H9 (cell line): ENCODE measurements around the gene OPRD1. TPM values are rescaled to one million over a fixed set of nuclear protein-coding genes. Genes with fewer than 3 reads are reported as not detected.

ENCODE experiments used
- DNase-seq: peaks from one replicate; pipeline ENCODE4 v3.0.0-alpha.2; 2017
- H2AFZ ChIP-seq: one replicate; pipeline ENCODE4 v1.6.1; 2013; ENCODE audit warnings: mild to moderate bottlenecking, low read length, control low read depth, moderate library complexity
- H2AK5ac ChIP-seq: 2 replicates; pipeline ENCODE4 v1.6.1; 2013; ENCODE audit warnings: low read length, control low read depth, mixed read lengths; ENCODE audit not compliant: insufficient read length
- H2BK120ac ChIP-seq: one replicate; pipeline ENCODE4 v1.6.1; 2013; ENCODE audit warnings: low read depth, mild to moderate bottlenecking, low read length, control low read depth, inconsistent platforms; ENCODE audit not compliant: poor library complexity, severe bottlenecking
- H2BK12ac ChIP-seq: 2 replicates; pipeline ENCODE4 v1.6.1; 2013; ENCODE audit warnings: low read length, control low read depth, mixed read lengths, low read depth; ENCODE audit not compliant: insufficient read length
- H2BK15ac ChIP-seq: 2 replicates; pipeline ENCODE4 v1.6.1; 2013; ENCODE audit warnings: low read depth, low read length, control low read depth
- H2BK20ac ChIP-seq: one replicate; pipeline ENCODE4 v1.6.1; 2013; ENCODE audit warnings: low read depth, mild to moderate bottlenecking, low read length, control low read depth, inconsistent platforms; ENCODE audit not compliant: poor library complexity, severe bottlenecking
- H2BK5ac ChIP-seq: 2 replicates; pipeline ENCODE4 v1.6.1; 2013; ENCODE audit warnings: low read length, control low read depth, mixed read lengths; ENCODE audit not compliant: insufficient read length
- H3K14ac ChIP-seq: 2 replicates; pipeline ENCODE4 v1.6.1; 2013; ENCODE audit warnings: low read length, control low read depth; ENCODE audit not compliant: insufficient read depth
- H3K18ac ChIP-seq: 2 replicates; pipeline ENCODE4 v1.6.1; 2013; ENCODE audit warnings: low read depth, mild to moderate bottlenecking, mixed read lengths, low read length, control low read depth; ENCODE audit not compliant: insufficient read length
- H3K23ac ChIP-seq: 2 replicates; pipeline ENCODE4 v1.6.1; 2013; ENCODE audit warnings: low read length, control low read depth, mixed read lengths, low read depth; ENCODE audit not compliant: insufficient read length
- H3K23me2 ChIP-seq: 2 replicates; pipeline ENCODE4 v1.6.1; 2013; ENCODE audit warnings: low read depth, mild to moderate bottlenecking, mixed read lengths, low read length, control low read depth; ENCODE audit not compliant: insufficient read length, poor library complexity, severe bottlenecking
- H3K27ac ChIP-seq: 2 replicates; pipeline ENCODE4 v1.5.1; 2013; ENCODE audit warnings: low read length, control low read depth, mixed read lengths, low read depth; ENCODE audit not compliant: insufficient read length
- H3K27me3 ChIP-seq: 2 replicates; pipeline ENCODE4 v1.6.1; 2013; ENCODE audit warnings: low read length, control low read depth, inconsistent platforms; ENCODE audit not compliant: insufficient read depth
- H3K4ac ChIP-seq: 2 replicates; pipeline ENCODE4 v1.6.1; 2013; ENCODE audit warnings: low read depth, mild to moderate bottlenecking, control low read depth, inconsistent platforms, low read length, moderate library complexity
- H3K4me1 ChIP-seq: 2 replicates; pipeline ENCODE4 v1.6.1; 2013; ENCODE audit warnings: low read length, control low read depth, inconsistent platforms; ENCODE audit not compliant: insufficient read depth
- H3K4me2 ChIP-seq: 2 replicates; pipeline ENCODE4 v1.6.1; 2013; ENCODE audit warnings: low read length, control low read depth, mixed read lengths; ENCODE audit not compliant: insufficient read length, insufficient read depth
- H3K56ac ChIP-seq: 2 replicates; pipeline ENCODE4 v1.6.1; 2013; ENCODE audit warnings: low read depth, mild to moderate bottlenecking, mixed read lengths, low read length, control low read depth; ENCODE audit not compliant: insufficient read length
- H3K79me1 ChIP-seq: 2 replicates; pipeline ENCODE4 v1.6.1; 2013; ENCODE audit warnings: low read depth, mild to moderate bottlenecking, moderate library complexity, low read length, control low read depth, inconsistent platforms; ENCODE audit not compliant: insufficient read depth, poor library complexity, severe bottlenecking
- H3K79me2 ChIP-seq: 2 replicates; pipeline ENCODE4 v1.6.1; 2013; ENCODE audit warnings: low read length, control low read depth, inconsistent platforms; ENCODE audit not compliant: insufficient read depth
- H3K9ac ChIP-seq: 2 replicates; pipeline ENCODE4 v1.6.1; 2013; ENCODE audit warnings: low read length, control low read depth, mixed read lengths; ENCODE audit not compliant: insufficient read length; ENCODE audit errors: extremely low read depth
- H3K9me3 ChIP-seq: one replicate; pipeline ENCODE4 v1.6.1; 2013; ENCODE audit warnings: low read depth, low read length, inconsistent platforms; ENCODE audit not compliant: control insufficient read depth
- H3T11ph ChIP-seq: one replicate; pipeline ENCODE4 v1.6.1; 2013; ENCODE audit warnings: mild to moderate bottlenecking, low read length, control low read depth, inconsistent platforms
- H4K20me1 ChIP-seq: one replicate; pipeline ENCODE4 v1.6.1; 2013; ENCODE audit not compliant: control insufficient read depth, insufficient read length, insufficient read depth
- H4K5ac ChIP-seq: 2 replicates; pipeline ENCODE4 v1.6.1; 2013; ENCODE audit warnings: low read depth, mild to moderate bottlenecking, mixed read lengths, low read length, control low read depth; ENCODE audit not compliant: insufficient read length
- H4K8ac ChIP-seq: replicated peaks from 2 replicates; pipeline ENCODE4 v1.6.1; 2013; ENCODE audit warnings: low read length, control low read depth, mixed read lengths, low read depth; ENCODE audit not compliant: insufficient read length
- H4K91ac ChIP-seq: 2 replicates; pipeline ENCODE4 v1.6.1; 2013; ENCODE audit warnings: low read depth, mild to moderate bottlenecking, moderate library complexity, mixed read lengths, low read length, control low read depth; ENCODE audit not compliant: insufficient read length
- H3K27ac Mint-ChIP-seq, 3 experiments: 2 replicates in 2 of 3; 3 replicates in 1 of 3; pipeline ENCODE4 v1.8.0; 2020 to 2021; ENCODE audit warnings: mixed read lengths in 3 of 3, mild to moderate bottlenecking in 1 of 3, moderate library complexity in 1 of 3
- H3K27me3 Mint-ChIP-seq: 2 replicates; pipeline ENCODE4 v1.8.0; 2021; ENCODE audit warnings: low read depth, mild to moderate bottlenecking, moderate library complexity, mixed read lengths
- H3K36me3 Mint-ChIP-seq, 3 experiments: 2 replicates in 2 of 3; 3 replicates in 1 of 3; pipeline ENCODE4 v1.8.0; 2020 to 2021; ENCODE audit warnings: low read depth in 3 of 3, mixed read lengths in 3 of 3; ENCODE audit not compliant: insufficient read depth in 1 of 3
- H3K4me1 Mint-ChIP-seq, 2 experiments: 2 replicates each; pipeline ENCODE4 v1.8.0; 2020; ENCODE audit warnings: mixed read lengths in 2 of 2
- H3K4me3 Mint-ChIP-seq, 2 experiments: 2 replicates in 1 of 2; 3 replicates in 1 of 2; pipeline ENCODE4 v1.8.0; 2020 to 2021; ENCODE audit warnings: mild to moderate bottlenecking in 2 of 2, mixed read lengths in 2 of 2, moderate library complexity in 1 of 2
- H3K9me3 Mint-ChIP-seq, 2 experiments: 2 replicates in 1 of 2; 3 replicates in 1 of 2; pipeline ENCODE4 v1.8.0; 2020; ENCODE audit warnings: mild to moderate bottlenecking in 2 of 2, mixed read lengths in 2 of 2, moderate library complexity in 1 of 2
- CTCF ChIP-seq: fragments of 200-600 bp; sonication (generic); conservative IDR thresholded peaks from 3 replicates; pipeline ENCODE4 v1.8.0; 2021; ENCODE audit warnings: antibody characterized with exemption, mild to moderate bottlenecking
- WGBS: extraction: QIAGEN DNeasy Blood & Tissue Kit; methylation state at CpG from one replicate; pipeline ENCODE4 v1.1.7; 2013; ENCODE audit warnings: missing lambda C conversion rate, low lambda C conversion rate, mixed read lengths; ENCODE audit not compliant: insufficient read length; ENCODE audit errors: extremely low coverage; 5-methylcytosine and 5-hydroxymethylcytosine counted together
- total RNA-seq: library from RNA; stranded (reverse); gene quantifications from 2 replicates; pipeline ENCODE4 v1.2.1, GENCODE V29; 2021

OPRD1 gene
- total RNA-seq, 1 experiment from 2014 or later = 1.8 TPM

GRCh38 chr1:28833381-28833780, 21.4 kb downstream of the OPRD1 start:
- H4K5ac ChIP-seq = no peak overlapping the region
- H3K4me1 ChIP-seq = no peaks in the 10 kb centered on the region
- H2BK15ac ChIP-seq = no peak overlapping the region
- no peak overlapping the region for H3K27ac ChIP-seq
- H3K9me3 Mint-ChIP-seq = peaks cover 0 to 3% of the 10 kb centered on the region in 2 experiments; a peak in 1 of 5 replicates
- H3K14ac ChIP-seq = no peak overlapping the region
- DNase-seq = no peak
- H3K4ac ChIP-seq = no peak overlapping the region
- no peaks in the 10 kb centered on the region for H3K27me3 ChIP-seq
- H3K79me2 ChIP-seq = no peaks in the 10 kb centered on the region
- no peak overlapping the region for H3K4me2 ChIP-seq
- no peak overlapping the region for H4K91ac ChIP-seq
- no peak overlapping the region for H3K4me3 Mint-ChIP-seq
- H2BK20ac ChIP-seq = no peak overlapping the region
- H4K20me1 ChIP-seq = no peaks in the 10 kb centered on the region
- no peak overlapping the region for H2AK5ac ChIP-seq
- no peak overlapping the region for H2BK12ac ChIP-seq
- WGBS = no CpG with 5 or more reads among the region's 7 CpGs
- H3K79me1 ChIP-seq = no peaks in the 10 kb centered on the region
- H3K36me3 Mint-ChIP-seq = no peaks in the 10 kb centered on the region; a peak in 1 of 7 replicates
- H3K27me3 Mint-ChIP-seq = no peaks in the 10 kb centered on the region
- H2AFZ ChIP-seq = no peak overlapping the region
- no peaks in the 10 kb centered on the region for H3K9me3 ChIP-seq
- H3T11ph ChIP-seq = no peak overlapping the region
- H3K27ac Mint-ChIP-seq = no peak overlapping the region
- no peak overlapping the region for H2BK5ac ChIP-seq
- H3K56ac ChIP-seq = no peak overlapping the region
- no peak for TF ChIP-seq CTCF
- peaks cover under 1 to 5% of the 10 kb centered on the region in 2 experiments; a peak in 3 of 4 replicates for H3K4me1 Mint-ChIP-seq
- H2BK120ac ChIP-seq = no peak overlapping the region
- no peaks in the 10 kb centered on the region for H3K23me2 ChIP-seq
- no peak overlapping the region for H3K18ac ChIP-seq
- H4K8ac ChIP-seq = no peak overlapping the region
- H3K23ac ChIP-seq = no peak overlapping the region
- H3K9ac ChIP-seq = no peak overlapping the region
